C4-2B (cell line): ENCODE data around the gene GRID1.

Source experiments
- ZFX ChIP-seq: fragments of 450-650 bp; IDR thresholded peaks from 2 replicates; pipeline ENCODE4 v1.6.1; 2017
- TF ChIP-seq, protein P1 (sequence below): fragments of 450-650 bp; conservative IDR thresholded peaks from 2 replicates; pipeline ENCODE4 v1.5.1; 2017; ENCODE audit warnings: mild to moderate bottlenecking

DNA sequence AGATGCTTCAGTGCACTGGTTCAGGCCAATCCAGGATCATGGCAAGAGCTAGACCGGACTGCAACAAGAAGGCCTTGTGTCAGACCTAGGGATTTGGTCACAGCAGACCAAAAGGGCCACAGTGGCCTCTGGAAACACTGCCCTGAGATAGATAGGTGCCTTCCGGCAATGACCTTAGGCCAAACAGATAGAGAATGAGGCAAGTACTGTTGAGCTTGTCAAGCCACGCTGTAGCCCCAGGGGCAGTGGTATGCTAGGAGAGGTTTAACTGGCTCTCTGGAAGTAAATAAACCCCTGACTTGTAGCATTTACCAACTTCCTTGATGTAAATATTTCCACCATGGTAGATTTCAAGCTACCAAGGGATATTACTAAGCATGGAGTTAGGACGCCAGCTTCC, 197.5 kb downstream of the GRID1 start:
- TF ChIP-seq, protein P1, sequence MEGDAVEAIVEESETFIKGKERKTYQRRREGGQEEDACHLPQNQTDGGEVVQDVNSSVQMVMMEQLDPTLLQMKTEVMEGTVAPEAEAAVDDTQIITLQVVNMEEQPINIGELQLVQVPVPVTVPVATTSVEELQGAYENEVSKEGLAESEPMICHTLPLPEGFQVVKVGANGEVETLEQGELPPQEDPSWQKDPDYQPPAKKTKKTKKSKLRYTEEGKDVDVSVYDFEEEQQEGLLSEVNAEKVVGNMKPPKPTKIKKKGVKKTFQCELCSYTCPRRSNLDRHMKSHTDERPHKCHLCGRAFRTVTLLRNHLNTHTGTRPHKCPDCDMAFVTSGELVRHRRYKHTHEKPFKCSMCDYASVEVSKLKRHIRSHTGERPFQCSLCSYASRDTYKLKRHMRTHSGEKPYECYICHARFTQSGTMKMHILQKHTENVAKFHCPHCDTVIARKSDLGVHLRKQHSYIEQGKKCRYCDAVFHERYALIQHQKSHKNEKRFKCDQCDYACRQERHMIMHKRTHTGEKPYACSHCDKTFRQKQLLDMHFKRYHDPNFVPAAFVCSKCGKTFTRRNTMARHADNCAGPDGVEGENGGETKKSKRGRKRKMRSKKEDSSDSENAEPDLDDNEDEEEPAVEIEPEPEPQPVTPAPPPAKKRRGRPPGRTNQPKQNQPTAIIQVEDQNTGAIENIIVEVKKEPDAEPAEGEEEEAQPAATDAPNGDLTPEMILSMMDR, result no peak
- TF ChIP-seq ZFX, result no peak
